Measurements from ENCODE around the gene ASCC1.
"Not testable (repeated sequence)": the region's sequence is repeated elsewhere in the genome, so short reads cannot be mapped to it uniquely, and the experiment has no call there.

DNA sequence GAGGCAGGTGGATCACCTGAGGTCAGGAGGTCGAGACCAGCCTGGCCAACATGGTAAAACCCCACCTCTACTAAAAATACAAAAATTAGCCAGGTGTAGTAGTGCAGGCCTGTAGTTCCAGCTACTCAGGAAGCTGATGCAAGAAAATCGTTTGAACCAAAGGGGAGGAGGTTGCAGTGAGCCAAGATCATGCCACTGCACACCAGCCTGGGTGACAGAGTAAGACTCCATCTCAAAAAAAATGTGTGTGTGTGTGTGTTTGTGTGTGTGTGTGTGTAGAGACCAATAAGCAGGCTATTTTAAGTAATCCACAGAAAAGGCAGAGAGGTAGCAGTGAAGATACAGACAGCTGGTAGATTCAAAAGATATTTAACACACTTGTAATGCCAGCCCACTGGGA is 7.5 kb downstream of the ASCC1 start:
- TF ChIP-seq, protein P1, sequence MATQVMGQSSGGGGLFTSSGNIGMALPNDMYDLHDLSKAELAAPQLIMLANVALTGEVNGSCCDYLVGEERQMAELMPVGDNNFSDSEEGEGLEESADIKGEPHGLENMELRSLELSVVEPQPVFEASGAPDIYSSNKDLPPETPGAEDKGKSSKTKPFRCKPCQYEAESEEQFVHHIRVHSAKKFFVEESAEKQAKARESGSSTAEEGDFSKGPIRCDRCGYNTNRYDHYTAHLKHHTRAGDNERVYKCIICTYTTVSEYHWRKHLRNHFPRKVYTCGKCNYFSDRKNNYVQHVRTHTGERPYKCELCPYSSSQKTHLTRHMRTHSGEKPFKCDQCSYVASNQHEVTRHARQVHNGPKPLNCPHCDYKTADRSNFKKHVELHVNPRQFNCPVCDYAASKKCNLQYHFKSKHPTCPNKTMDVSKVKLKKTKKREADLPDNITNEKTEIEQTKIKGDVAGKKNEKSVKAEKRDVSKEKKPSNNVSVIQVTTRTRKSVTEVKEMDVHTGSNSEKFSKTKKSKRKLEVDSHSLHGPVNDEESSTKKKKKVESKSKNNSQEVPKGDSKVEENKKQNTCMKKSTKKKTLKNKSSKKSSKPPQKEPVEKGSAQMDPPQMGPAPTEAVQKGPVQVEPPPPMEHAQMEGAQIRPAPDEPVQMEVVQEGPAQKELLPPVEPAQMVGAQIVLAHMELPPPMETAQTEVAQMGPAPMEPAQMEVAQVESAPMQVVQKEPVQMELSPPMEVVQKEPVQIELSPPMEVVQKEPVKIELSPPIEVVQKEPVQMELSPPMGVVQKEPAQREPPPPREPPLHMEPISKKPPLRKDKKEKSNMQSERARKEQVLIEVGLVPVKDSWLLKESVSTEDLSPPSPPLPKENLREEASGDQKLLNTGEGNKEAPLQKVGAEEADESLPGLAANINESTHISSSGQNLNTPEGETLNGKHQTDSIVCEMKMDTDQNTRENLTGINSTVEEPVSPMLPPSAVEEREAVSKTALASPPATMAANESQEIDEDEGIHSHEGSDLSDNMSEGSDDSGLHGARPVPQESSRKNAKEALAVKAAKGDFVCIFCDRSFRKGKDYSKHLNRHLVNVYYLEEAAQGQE (IDR thresholded peaks at IDR 0.05; ENCODE audit: unreplicated experiment): not testable (repeated sequence)
- not testable (repeated sequence) for TF ChIP-seq EZH2phosphoT487 (IDR thresholded peaks at IDR 0.05; ENCODE audit: unreplicated experiment); EZH2 (IDR thresholded peaks at IDR 0.05; ENCODE audit: low read depth, unreplicated experiment)
- TF ChIP-seq, protein P2, sequence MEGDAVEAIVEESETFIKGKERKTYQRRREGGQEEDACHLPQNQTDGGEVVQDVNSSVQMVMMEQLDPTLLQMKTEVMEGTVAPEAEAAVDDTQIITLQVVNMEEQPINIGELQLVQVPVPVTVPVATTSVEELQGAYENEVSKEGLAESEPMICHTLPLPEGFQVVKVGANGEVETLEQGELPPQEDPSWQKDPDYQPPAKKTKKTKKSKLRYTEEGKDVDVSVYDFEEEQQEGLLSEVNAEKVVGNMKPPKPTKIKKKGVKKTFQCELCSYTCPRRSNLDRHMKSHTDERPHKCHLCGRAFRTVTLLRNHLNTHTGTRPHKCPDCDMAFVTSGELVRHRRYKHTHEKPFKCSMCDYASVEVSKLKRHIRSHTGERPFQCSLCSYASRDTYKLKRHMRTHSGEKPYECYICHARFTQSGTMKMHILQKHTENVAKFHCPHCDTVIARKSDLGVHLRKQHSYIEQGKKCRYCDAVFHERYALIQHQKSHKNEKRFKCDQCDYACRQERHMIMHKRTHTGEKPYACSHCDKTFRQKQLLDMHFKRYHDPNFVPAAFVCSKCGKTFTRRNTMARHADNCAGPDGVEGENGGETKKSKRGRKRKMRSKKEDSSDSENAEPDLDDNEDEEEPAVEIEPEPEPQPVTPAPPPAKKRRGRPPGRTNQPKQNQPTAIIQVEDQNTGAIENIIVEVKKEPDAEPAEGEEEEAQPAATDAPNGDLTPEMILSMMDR (conservative IDR thresholded peaks at IDR 0.05; ENCODE audit: low read depth in 2 of 2): not testable (repeated sequence)

Measured in GM23338 (cell line).